GM23338 (cell line): Measurements from ENCODE around the gene PTOV1. TPM values are rescaled to one million over a fixed set of nuclear protein-coding genes. Genes with fewer than 3 reads are reported as not detected.

Source experiments
- ATAC-seq: fragments of 200-7000 bp; cut with Tn5 transposase; 3 replicates; pipeline ENCODE4 v1.9.1; 2020
- DNase-seq: peaks from one replicate; pipeline ENCODE4 v3.0.0-alpha.2; 2015; ENCODE audit warnings: low spot score
- H2AFZ ChIP-seq: fragments of 200-600 bp; sonication (generic); 2 replicates; pipeline ENCODE4 v1.8.0; 2016; ENCODE audit warnings: antibody characterized with exemption, mild to moderate bottlenecking, moderate library complexity
- H3F3A ChIP-seq: fragments of 200-600 bp; sonication (generic); replicated peaks from 2 replicates; pipeline ENCODE4 v1.8.0; 2017; ENCODE audit warnings: antibody characterized with exemption, mixed run types, low read depth
- H3K27ac ChIP-seq: fragments of 200-600 bp; sonication (generic); 2 replicates; pipeline ENCODE4 v1.6.1; 2016; ENCODE audit warnings: low read depth
- H3K27me3 ChIP-seq: fragments of 200-600 bp; sonication (generic); 2 replicates; pipeline ENCODE4 v1.8.0; 2016; ENCODE audit warnings: mild to moderate bottlenecking, mixed run types, moderate library complexity; ENCODE audit not compliant: insufficient read depth
- H3K36me3 ChIP-seq: fragments of 200-600 bp; sonication (generic); 2 replicates; pipeline ENCODE4 v1.8.0; 2016; ENCODE audit warnings: mild to moderate bottlenecking; ENCODE audit not compliant: insufficient read depth
- H3K4me1 ChIP-seq: fragments of 200-600 bp; sonication (generic); 2 replicates; pipeline ENCODE4 v1.8.0; 2016; ENCODE audit warnings: mild to moderate bottlenecking, moderate library complexity; ENCODE audit not compliant: insufficient read depth
- H3K4me2 ChIP-seq: fragments of 200-600 bp; sonication (generic); 2 replicates; pipeline ENCODE4 v1.7.1; 2017; ENCODE audit warnings: mixed run types
- H3K4me3 ChIP-seq: fragments of 200-600 bp; sonication (generic); 2 replicates; pipeline ENCODE4 v1.6.1; 2016; ENCODE audit warnings: mixed run types
- H3K79me2 ChIP-seq: fragments of 200-600 bp; sonication (generic); replicated peaks from 2 replicates; pipeline ENCODE4 v1.8.0; 2017; ENCODE audit warnings: mild to moderate bottlenecking; ENCODE audit not compliant: insufficient read depth
- H3K9me2 ChIP-seq: fragments of 200-600 bp; sonication (generic); 2 replicates; pipeline ENCODE4 v1.8.0; 2017; ENCODE audit not compliant: insufficient read depth
- H4K20me1 ChIP-seq: fragments of 200-600 bp; sonication (generic); replicated peaks from 2 replicates; pipeline ENCODE4 v1.8.0; 2017; ENCODE audit warnings: mild to moderate bottlenecking; ENCODE audit not compliant: insufficient read depth
- H3K27ac Mint-ChIP-seq: 2 replicates; pipeline ENCODE4 v1.8.0; 2020; ENCODE audit warnings: inconsistent platforms, mild to moderate bottlenecking, moderate library complexity, mixed read lengths
- H3K27me3 Mint-ChIP-seq: 3 replicates; pipeline ENCODE4 v1.8.0; 2022; ENCODE audit warnings: low read depth, mild to moderate bottlenecking, moderate library complexity, mixed read lengths, inconsistent platforms; ENCODE audit not compliant: insufficient read depth, poor library complexity
- H3K36me3 Mint-ChIP-seq: 3 replicates; pipeline ENCODE4 v1.8.0; 2021; ENCODE audit warnings: low read depth, mild to moderate bottlenecking, inconsistent platforms, moderate library complexity, mixed read lengths
- H3K4me1 Mint-ChIP-seq: 3 replicates; pipeline ENCODE4 v1.8.0; 2020; ENCODE audit warnings: mild to moderate bottlenecking, inconsistent platforms, mixed read lengths
- H3K4me3 Mint-ChIP-seq: 3 replicates; pipeline ENCODE4 v1.8.0; 2021; ENCODE audit warnings: moderate library complexity, mild to moderate bottlenecking, inconsistent platforms, mixed read lengths
- H3K9me3 Mint-ChIP-seq: 3 replicates; pipeline ENCODE4 v1.8.0; 2020; ENCODE audit warnings: moderate library complexity, mild to moderate bottlenecking, inconsistent platforms, mixed read lengths
- CREB1 ChIP-seq: fragments of 250-450 bp; sonication (Bioruptor Pico); IDR thresholded peaks from 2 replicates; pipeline ENCODE4 v1.5.0; 2020; ENCODE audit warnings: low read depth, mild to moderate bottlenecking, moderate library complexity
- EZH2 ChIP-seq: fragments of 200-600 bp; sonication (generic); IDR thresholded peaks from one replicate; pipeline ENCODE4 v1.8.0; 2017; ENCODE audit warnings: antibody characterized with exemption, mild to moderate bottlenecking, low read depth; ENCODE audit not compliant: unreplicated experiment
- POLR2AphosphoS5 ChIP-seq: IDR thresholded peaks from 2 replicates; pipeline ENCODE4 v1.6.1; 2016; ENCODE audit warnings: antibody characterized with exemption, low read depth
- ZNF114 ChIP-seq: fragments of 250-450 bp; sonication (Bioruptor Pico); IDR thresholded peaks from 2 replicates; pipeline ENCODE4 v1.5.0; 2020; ENCODE audit warnings: mild to moderate bottlenecking, moderate library complexity
- ZNF331 ChIP-seq: fragments of 250-450 bp; sonication (Bioruptor Pico); IDR thresholded peaks from 2 replicates; pipeline ENCODE4 v1.5.0; 2020; ENCODE audit warnings: low read depth, mild to moderate bottlenecking, moderate library complexity
- polyA plus RNA-seq: library from polyadenylated mRNA; unstranded; fragments of >200 nt; fragmentation: Nextera tagmentation; extraction: Ambion mirVana; gene quantifications from 2 replicates; pipeline ENCODE4 v1.2.1, GENCODE V29; 2016
- total RNA-seq: library from RNA; depleted of rRNA; stranded (reverse); fragments of >200 nt; shearing (Covaris generic); gene quantifications from 2 replicates; pipeline ENCODE4 v1.2.3, GENCODE V29; 2014
- TF ChIP-seq, protein P1 (sequence below): fragments of 250-450 bp; sonication (Bioruptor Pico); IDR thresholded peaks from 2 replicates; pipeline ENCODE4 v1.5.0; 2020; ENCODE audit warnings: mild to moderate bottlenecking, moderate library complexity

Gene PTOV1
- total and polyA plus RNA-seq, 2 experiments from 2014 or later, result 188 to 209 TPM

DNA sequence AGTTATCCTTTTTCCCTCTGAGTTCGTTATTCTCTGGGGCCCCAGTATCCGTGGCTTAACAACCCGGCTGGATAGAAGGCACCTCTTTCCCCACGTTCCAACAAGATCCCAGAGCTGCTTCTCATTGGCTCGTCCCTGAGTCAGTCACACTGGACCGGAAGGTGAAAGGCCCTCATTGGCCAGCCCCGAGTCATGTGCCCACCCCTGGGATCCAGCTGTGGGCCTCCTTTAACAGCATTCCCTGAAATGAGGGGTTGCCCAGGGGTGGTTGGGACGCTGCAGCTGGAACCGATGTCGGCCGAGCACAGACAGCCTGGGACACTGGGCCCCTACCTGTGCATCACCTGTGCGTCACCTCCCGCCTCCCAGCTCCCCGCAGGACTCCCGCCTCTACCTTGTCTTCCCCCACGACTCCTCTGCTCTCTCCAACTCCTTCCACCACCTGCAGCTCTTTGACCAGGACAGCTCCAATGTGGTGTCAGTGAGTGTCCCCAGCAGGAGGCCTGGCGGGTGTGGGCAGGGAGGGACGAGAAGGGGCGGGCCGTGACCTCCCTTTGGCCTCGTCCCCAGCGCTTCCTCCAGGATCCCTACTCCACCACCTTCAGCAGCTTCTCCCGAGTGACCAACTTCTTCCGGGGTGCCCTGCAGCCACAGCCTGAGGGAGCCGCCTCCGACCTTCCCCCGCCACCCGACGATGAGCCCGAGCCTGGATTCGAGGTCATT lies 30.9 kb downstream of the PTOV1 start (continued):
- TF ChIP-seq, protein P1, sequence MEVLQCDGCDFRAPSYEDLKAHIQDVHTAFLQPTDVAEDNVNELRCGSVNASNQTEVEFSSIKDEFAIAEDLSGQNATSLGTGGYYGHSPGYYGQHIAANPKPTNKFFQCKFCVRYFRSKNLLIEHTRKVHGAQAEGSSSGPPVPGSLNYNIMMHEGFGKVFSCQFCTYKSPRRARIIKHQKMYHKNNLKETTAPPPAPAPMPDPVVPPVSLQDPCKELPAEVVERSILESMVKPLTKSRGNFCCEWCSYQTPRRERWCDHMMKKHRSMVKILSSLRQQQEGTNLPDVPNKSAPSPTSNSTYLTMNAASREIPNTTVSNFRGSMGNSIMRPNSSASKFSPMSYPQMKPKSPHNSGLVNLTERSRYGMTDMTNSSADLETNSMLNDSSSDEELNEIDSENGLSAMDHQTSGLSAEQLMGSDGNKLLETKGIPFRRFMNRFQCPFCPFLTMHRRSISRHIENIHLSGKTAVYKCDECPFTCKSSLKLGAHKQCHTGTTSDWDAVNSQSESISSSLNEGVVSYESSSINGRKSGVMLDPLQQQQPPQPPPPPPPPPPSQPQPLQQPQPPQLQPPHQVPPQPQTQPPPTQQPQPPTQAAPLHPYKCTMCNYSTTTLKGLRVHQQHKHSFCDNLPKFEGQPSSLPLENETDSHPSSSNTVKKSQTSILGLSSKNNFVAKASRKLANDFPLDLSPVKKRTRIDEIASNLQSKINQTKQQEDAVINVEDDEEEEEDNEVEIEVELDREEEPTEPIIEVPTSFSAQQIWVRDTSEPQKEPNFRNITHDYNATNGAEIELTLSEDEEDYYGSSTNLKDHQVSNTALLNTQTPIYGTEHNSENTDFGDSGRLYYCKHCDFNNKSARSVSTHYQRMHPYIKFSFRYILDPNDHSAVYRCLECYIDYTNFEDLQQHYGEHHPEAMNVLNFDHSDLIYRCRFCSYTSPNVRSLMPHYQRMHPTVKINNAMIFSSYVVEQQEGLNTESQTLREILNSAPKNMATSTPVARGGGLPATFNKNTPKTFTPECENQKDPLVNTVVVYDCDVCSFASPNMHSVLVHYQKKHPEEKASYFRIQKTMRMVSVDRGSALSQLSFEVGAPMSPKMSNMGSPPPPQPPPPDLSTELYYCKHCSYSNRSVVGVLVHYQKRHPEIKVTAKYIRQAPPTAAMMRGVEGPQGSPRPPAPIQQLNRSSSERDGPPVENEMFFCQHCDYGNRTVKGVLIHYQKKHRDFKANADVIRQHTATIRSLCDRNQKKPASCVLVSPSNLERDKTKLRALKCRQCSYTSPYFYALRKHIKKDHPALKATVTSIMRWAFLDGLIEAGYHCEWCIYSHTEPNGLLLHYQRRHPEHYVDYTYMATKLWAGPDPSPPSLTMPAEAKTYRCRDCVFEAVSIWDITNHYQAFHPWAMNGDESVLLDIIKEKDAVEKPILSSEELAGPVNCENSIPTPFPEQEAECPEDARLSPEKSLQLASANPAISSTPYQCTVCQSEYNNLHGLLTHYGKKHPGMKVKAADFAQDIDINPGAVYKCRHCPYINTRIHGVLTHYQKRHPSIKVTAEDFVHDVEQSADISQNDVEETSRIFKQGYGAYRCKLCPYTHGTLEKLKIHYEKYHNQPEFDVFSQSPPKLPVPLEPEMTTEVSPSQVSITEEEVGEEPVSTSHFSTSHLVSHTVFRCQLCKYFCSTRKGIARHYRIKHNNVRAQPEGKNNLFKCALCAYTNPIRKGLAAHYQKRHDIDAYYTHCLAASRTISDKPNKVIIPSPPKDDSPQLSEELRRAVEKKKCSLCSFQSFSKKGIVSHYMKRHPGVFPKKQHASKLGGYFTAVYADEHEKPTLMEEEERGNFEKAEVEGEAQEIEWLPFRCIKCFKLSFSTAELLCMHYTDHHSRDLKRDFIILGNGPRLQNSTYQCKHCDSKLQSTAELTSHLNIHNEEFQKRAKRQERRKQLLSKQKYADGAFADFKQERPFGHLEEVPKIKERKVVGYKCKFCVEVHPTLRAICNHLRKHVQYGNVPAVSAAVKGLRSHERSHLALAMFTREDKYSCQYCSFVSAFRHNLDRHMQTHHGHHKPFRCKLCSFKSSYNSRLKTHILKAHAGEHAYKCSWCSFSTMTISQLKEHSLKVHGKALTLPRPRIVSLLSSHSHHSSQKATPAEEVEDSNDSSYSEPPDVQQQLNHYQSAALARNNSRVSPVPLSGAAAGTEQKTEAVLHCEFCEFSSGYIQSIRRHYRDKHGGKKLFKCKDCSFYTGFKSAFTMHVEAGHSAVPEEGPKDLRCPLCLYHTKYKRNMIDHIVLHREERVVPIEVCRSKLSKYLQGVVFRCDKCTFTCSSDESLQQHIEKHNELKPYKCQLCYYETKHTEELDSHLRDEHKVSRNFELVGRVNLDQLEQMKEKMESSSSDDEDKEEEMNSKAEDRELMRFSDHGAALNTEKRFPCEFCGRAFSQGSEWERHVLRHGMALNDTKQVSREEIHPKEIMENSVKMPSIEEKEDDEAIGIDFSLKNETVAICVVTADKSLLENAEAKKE (CRISPR knock-in tag), result no peak

DNA sequence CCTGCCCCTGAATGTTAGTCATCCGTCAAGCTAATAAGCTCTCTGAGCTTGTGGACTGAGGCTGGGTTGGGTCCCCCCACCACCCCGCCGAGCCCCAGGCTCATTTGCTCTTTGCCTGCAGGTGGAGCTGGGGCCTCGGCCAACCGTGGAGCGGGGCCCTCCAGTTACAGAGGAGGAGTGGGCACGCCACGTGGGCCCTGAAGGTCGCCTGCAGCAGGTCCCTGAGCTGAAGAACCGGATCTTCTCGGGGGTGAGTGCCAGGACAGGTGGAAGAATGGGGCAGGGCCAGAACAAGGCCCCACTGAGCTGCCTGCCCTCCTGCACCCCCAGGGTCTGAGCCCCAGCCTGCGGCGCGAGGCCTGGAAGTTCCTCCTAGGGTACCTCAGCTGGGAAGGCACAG lies 31.7 kb downstream of the PTOV1 start:
- ATAC-seq (no peak), DNase-seq (no peak)
- Histone ChIP-seq H2AFZ (no peak overlapping the region), H3K79me2 (peaks cover 19% of the 10 kb centered on the region), H3K4me2 (no peak overlapping the region), H3F3A (peaks cover 25% of the 10 kb centered on the region; the same call in 1 of the 2 replicates), H3K27me3 (no peaks in the 10 kb centered on the region), H3K4me3 (no peak overlapping the region), H4K20me1 (peaks cover 8% of the 10 kb centered on the region), H3K9me2 (no peaks in the 10 kb centered on the region), H3K36me3 (peaks cover 39% of the 10 kb centered on the region), H3K4me1 (peaks cover 9% of the 10 kb centered on the region; the same call in 1 of the 2 replicates), H3K27ac (no peak overlapping the region)
- H3K27ac Mint-ChIP-seq, result no peak overlapping the region
- H3K4me1 Mint-ChIP-seq, result peaks cover 17% of the 10 kb centered on the region; the same call in 2 of the 3 replicates
- H3K4me3 Mint-ChIP-seq, result no peak overlapping the region
- peaks cover 3% of the 10 kb centered on the region; the same call in 1 of the 3 replicates for H3K9me3 Mint-ChIP-seq
- H3K27me3 Mint-ChIP-seq, result peaks cover 10% of the 10 kb centered on the region
- peaks cover 72% of the 10 kb centered on the region for H3K36me3 Mint-ChIP-seq
- TF ChIP-seq ZNF114 (CRISPR knock-in tag) (no peak), CREB1 (no peak), EZH2 (no peak), POLR2AphosphoS5 (no peak), ZNF331 (CRISPR knock-in tag) (no peak)
- TF ChIP-seq, protein P1 (CRISPR knock-in tag), result no peak
